ENCODE data around the gene TMEM135.

- TF ChIP-seq CTCF (IDR thresholded peaks at IDR 0.05; ENCODE audit: low read length) (no peak), EZH2 (IDR thresholded peaks at IDR 0.05; ENCODE audit: borderline replicate concordance, low read length) (no peak)
Measured at GRCh38 chr11:87181143-87181542, 143.4 kb downstream of the TMEM135 start.
